HepG2 (cell line): ENCODE data around the gene CDK3.

Source experiments
- BORCS8-MEF2B ChIP-seq: sonication (generic); formaldehyde crosslinking; IDR thresholded peaks from 2 replicates; pipeline ENCODE4 v1.8.0; 2022; ENCODE audit warnings: mild to moderate bottlenecking, missing genetic modification reagents
- MAFK ChIP-seq, 2 experiments: IDR thresholded peaks in 1 of 2; conservative IDR thresholded peaks in 1 of 2; 2 replicates each; pipeline ENCODE4 v1.6.1; 2011; ENCODE audit warnings: improper control_type of control experiment in 2 of 2, low read length in 2 of 2
- RNF2 ChIP-seq: fragments of 450-650 bp; conservative IDR thresholded peaks from 2 replicates; pipeline ENCODE4 v1.6.1; 2016; ENCODE audit warnings: low read depth
- SIN3A ChIP-seq: IDR thresholded peaks from 2 replicates; pipeline ENCODE4 v1.6.1; 2011; ENCODE audit warnings: low read depth, mild to moderate bottlenecking, control low read depth, low read length, borderline replicate concordance
- TAF1 ChIP-seq: sonication (generic); formaldehyde crosslinking; IDR thresholded peaks from 2 replicates; pipeline ENCODE4 v1.4.0; 2020; ENCODE audit warnings: missing genetic modification reagents
- TCF7L2 ChIP-seq: IDR thresholded peaks from 2 replicates; pipeline ENCODE4 v1.6.1; 2011; ENCODE audit warnings: mild to moderate bottlenecking, low read depth, low read length, moderate library complexity
- ZBTB8A ChIP-seq: sonication (generic); formaldehyde crosslinking; IDR thresholded peaks from 2 replicates; pipeline ENCODE4 v1.4.0; 2020; ENCODE audit warnings: mild to moderate bottlenecking, low read depth, missing genetic modification reagents, borderline replicate concordance
- ZC3H4 ChIP-seq: sonication (generic); formaldehyde crosslinking; IDR thresholded peaks from 2 replicates; pipeline ENCODE4 v1.4.0; 2020; ENCODE audit warnings: missing genetic modification reagents, borderline replicate concordance
- ZNF224 ChIP-seq: sonication (generic); formaldehyde crosslinking; IDR thresholded peaks from 2 replicates; pipeline ENCODE4 v1.5.0; 2020; ENCODE audit warnings: mild to moderate bottlenecking, missing genetic modification reagents
- ZNF891 ChIP-seq: sonication (generic); formaldehyde crosslinking; IDR thresholded peaks from 2 replicates; pipeline ENCODE4 v1.5.0; 2020; ENCODE audit warnings: mild to moderate bottlenecking, missing genetic modification reagents
- TF ChIP-seq, protein P1 (sequence below): sonication (generic); formaldehyde crosslinking; IDR thresholded peaks from 2 replicates; pipeline ENCODE4 v1.5.0; 2020; ENCODE audit warnings: mild to moderate bottlenecking, missing genetic modification reagents, moderate library complexity
- TF ChIP-seq, protein P2 (sequence below), 2 experiments: sonication (generic) in 1 of 2; formaldehyde crosslinking in 1 of 2; IDR thresholded peaks; 2 replicates each; pipeline versions ENCODE4 v1.5.1 to v1.6.1; 2011 to 2020; ENCODE audit warnings: borderline replicate concordance in 1 of 2, low read depth in 1 of 2, low read length in 1 of 2, mild to moderate bottlenecking in 1 of 2, missing genetic modification reagents in 1 of 2, moderate library complexity in 1 of 2
- TF ChIP-seq, protein P3 (sequence below): sonication (generic); formaldehyde crosslinking; IDR thresholded peaks from 2 replicates; pipeline ENCODE4; 2020; ENCODE audit warnings: missing genetic modification reagents, mild to moderate bottlenecking, borderline replicate concordance
- TF ChIP-seq, protein P4 (sequence below): sonication (generic); formaldehyde crosslinking; IDR thresholded peaks from 2 replicates; pipeline ENCODE4 v1.4.0; 2020; ENCODE audit warnings: mild to moderate bottlenecking, low read depth, missing genetic modification reagents

DNA sequence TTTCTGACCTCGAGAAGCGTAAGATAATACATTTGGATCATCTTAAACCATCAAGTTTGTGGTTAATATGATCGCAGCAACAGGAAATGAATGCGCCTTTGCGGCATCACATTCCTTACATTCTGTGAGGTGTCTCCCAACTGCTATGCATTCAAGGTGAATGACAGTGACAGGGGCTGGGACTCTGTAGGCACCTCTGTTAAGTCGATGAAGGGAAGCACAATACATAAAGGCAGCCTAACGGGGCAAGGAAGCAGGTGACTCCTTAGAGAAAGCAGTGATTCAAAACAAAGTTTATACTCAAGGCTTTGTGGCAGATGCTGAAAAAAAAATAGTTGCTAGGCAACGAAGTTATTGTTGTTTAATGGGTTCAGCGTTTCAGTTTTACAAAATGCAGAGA lies 48.1 kb downstream of the CDK3 start:
- TF ChIP-seq, protein P1, sequence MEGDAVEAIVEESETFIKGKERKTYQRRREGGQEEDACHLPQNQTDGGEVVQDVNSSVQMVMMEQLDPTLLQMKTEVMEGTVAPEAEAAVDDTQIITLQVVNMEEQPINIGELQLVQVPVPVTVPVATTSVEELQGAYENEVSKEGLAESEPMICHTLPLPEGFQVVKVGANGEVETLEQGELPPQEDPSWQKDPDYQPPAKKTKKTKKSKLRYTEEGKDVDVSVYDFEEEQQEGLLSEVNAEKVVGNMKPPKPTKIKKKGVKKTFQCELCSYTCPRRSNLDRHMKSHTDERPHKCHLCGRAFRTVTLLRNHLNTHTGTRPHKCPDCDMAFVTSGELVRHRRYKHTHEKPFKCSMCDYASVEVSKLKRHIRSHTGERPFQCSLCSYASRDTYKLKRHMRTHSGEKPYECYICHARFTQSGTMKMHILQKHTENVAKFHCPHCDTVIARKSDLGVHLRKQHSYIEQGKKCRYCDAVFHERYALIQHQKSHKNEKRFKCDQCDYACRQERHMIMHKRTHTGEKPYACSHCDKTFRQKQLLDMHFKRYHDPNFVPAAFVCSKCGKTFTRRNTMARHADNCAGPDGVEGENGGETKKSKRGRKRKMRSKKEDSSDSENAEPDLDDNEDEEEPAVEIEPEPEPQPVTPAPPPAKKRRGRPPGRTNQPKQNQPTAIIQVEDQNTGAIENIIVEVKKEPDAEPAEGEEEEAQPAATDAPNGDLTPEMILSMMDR (CRISPR knock-in tag), result no peak
- TF ChIP-seq ZBTB8A (CRISPR knock-in tag) (no peak), TCF7L2 (no peak), ZNF891 (no peak), RNF2 (no peak), BORCS8-MEF2B (no peak), ZNF224 (CRISPR knock-in tag) (no peak), TAF1 (no peak), SIN3A (no peak), MAFK (conservative IDR thresholded peaks at IDR 0.05 in 1 of 2, IDR thresholded peaks at IDR 0.05 in 1 of 2; ENCODE audit: low read length in 2 of 2) (no peak), ZC3H4 (CRISPR knock-in tag) (no peak)
- TF ChIP-seq, protein P2, sequence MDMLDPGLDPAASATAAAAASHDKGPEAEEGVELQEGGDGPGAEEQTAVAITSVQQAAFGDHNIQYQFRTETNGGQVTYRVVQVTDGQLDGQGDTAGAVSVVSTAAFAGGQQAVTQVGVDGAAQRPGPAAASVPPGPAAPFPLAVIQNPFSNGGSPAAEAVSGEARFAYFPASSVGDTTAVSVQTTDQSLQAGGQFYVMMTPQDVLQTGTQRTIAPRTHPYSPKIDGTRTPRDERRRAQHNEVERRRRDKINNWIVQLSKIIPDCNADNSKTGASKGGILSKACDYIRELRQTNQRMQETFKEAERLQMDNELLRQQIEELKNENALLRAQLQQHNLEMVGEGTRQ (IDR thresholded peaks at IDR 0.05; ENCODE audit: low read depth, low read length), result no peak
- TF ChIP-seq, protein P2 (CRISPR knock-in tag; IDR thresholded peaks at IDR 0.05; ENCODE audit: borderline replicate concordance), result no peak
- TF ChIP-seq, protein P3, sequence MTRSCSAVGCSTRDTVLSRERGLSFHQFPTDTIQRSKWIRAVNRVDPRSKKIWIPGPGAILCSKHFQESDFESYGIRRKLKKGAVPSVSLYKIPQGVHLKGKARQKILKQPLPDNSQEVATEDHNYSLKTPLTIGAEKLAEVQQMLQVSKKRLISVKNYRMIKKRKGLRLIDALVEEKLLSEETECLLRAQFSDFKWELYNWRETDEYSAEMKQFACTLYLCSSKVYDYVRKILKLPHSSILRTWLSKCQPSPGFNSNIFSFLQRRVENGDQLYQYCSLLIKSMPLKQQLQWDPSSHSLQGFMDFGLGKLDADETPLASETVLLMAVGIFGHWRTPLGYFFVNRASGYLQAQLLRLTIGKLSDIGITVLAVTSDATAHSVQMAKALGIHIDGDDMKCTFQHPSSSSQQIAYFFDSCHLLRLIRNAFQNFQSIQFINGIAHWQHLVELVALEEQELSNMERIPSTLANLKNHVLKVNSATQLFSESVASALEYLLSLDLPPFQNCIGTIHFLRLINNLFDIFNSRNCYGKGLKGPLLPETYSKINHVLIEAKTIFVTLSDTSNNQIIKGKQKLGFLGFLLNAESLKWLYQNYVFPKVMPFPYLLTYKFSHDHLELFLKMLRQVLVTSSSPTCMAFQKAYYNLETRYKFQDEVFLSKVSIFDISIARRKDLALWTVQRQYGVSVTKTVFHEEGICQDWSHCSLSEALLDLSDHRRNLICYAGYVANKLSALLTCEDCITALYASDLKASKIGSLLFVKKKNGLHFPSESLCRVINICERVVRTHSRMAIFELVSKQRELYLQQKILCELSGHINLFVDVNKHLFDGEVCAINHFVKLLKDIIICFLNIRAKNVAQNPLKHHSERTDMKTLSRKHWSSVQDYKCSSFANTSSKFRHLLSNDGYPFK, result no peak
- TF ChIP-seq, protein P4, sequence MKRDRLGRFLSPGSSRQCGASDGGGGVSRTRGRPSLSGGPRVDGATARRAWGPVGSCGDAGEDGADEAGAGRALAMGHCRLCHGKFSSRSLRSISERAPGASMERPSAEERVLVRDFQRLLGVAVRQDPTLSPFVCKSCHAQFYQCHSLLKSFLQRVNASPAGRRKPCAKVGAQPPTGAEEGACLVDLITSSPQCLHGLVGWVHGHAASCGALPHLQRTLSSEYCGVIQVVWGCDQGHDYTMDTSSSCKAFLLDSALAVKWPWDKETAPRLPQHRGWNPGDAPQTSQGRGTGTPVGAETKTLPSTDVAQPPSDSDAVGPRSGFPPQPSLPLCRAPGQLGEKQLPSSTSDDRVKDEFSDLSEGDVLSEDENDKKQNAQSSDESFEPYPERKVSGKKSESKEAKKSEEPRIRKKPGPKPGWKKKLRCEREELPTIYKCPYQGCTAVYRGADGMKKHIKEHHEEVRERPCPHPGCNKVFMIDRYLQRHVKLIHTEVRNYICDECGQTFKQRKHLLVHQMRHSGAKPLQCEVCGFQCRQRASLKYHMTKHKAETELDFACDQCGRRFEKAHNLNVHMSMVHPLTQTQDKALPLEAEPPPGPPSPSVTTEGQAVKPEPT, result no peak
